Sigmoid colon (tissue), 7 donors: Measurements from ENCODE around the gene MAZ. TPM values are rescaled to one million over a fixed set of nuclear protein-coding genes. Genes with fewer than 3 reads are reported as not detected.

Source experiments
- DNase-seq: peaks from one replicate; pipeline ENCODE4 v3.0.0-alpha.2; 2019
- H3K27ac ChIP-seq, 4 donors: fragments of 200-600 bp; sonication (generic); one replicate each; pipeline ENCODE4 v1.5.1; 2016 to 2019; ENCODE audit warnings: mild to moderate bottlenecking in 1 of 4
- H3K27me3 ChIP-seq, 3 donors: fragments of 200-600 bp; sonication (generic); one replicate each; pipeline ENCODE4 v1.5.1; 2019; ENCODE audit warnings: mild to moderate bottlenecking in 1 of 3
- H3K36me3 ChIP-seq, 4 donors: fragments of 200-600 bp; sonication (generic); one replicate each; pipeline ENCODE4 v1.5.1; 2016 to 2019
- H3K4me1 ChIP-seq, 4 donors: fragments of 200-600 bp; sonication (generic); one replicate each; pipeline ENCODE4 v1.5.1; 2017 to 2019
- H3K4me3 ChIP-seq, 4 donors: fragments of 200-600 bp; sonication (generic); one replicate each; pipeline ENCODE4 v1.5.1; 2017 to 2019; ENCODE audit warnings: mild to moderate bottlenecking in 2 of 4, moderate library complexity in 1 of 4
- H3K9me3 ChIP-seq, 4 donors: fragments of 200-600 bp in 3 of 4; sonication (generic) in 3 of 4; one replicate each; pipeline versions ENCODE4 v1.5.1 to v1.6.1; 2013 to 2019
- EP300 ChIP-seq, 4 donors: sonication (generic); formaldehyde crosslinking; IDR thresholded peaks; one replicate each; pipeline ENCODE4 v1.6.1; 2017; ENCODE audit warnings: antibody characterized with exemption in 4 of 4
- POLR2A ChIP-seq, 2 donors: fragments of 450-650 bp; IDR thresholded peaks; one replicate each; pipeline ENCODE4 v1.6.1; 2016; ENCODE audit warnings: antibody characterized with exemption in 2 of 2, mild to moderate bottlenecking in 2 of 2, moderate library complexity in 2 of 2
- POLR2AphosphoS5 ChIP-seq, 4 donors: sonication (generic); formaldehyde crosslinking; IDR thresholded peaks; one replicate each; pipeline ENCODE4 v1.6.1; 2017; ENCODE audit warnings: antibody characterized with exemption in 4 of 4
- WGBS, 2 donors: extraction: QIAGEN DNeasy Blood & Tissue Kit; methylation state at CpG; one replicate each; pipeline ENCODE4 v1.1.7; 2013; 5-methylcytosine and 5-hydroxymethylcytosine counted together
- intact Hi-C: fragments of 100-400 bp; cut with DNase I; formaldehyde crosslinking; loops from one replicate; pipeline ENCODE4 v1.15.1; 2023
- polyA plus RNA-seq, 3 donors: library from polyadenylated mRNA; stranded (reverse); fragments of 200-250 nt; gene quantifications; one replicate each; pipeline ENCODE4 v1.2.3, GENCODE V29; 2013
- total RNA-seq, 4 donors: library from RNA; depleted of rRNA; stranded (reverse); fragments of >200 nt; gene quantifications; one replicate each; pipeline ENCODE4 v1.1.0, GENCODE V29; 2016
- TF ChIP-seq, protein P1 (sequence below), 4 experiments: fragments of 450-650 bp in 3 of 4; fragments of 200-600 bp in 1 of 4; IDR thresholded peaks; one replicate each; pipeline ENCODE4 v1.5.1; 2016 to 2019; ENCODE audit warnings: antibody characterized with exemption in 4 of 4, mild to moderate bottlenecking in 3 of 4, moderate library complexity in 2 of 4
- donor health status: healthy with polysubstance abuse.
- donor health status: Bipolar disorder and iron deficiency.
- donor health status: healthy.

MAZ gene
- total and polyA plus RNA-seq, 7 donors = 59.6 to 226 (median 102) TPM

DNA sequence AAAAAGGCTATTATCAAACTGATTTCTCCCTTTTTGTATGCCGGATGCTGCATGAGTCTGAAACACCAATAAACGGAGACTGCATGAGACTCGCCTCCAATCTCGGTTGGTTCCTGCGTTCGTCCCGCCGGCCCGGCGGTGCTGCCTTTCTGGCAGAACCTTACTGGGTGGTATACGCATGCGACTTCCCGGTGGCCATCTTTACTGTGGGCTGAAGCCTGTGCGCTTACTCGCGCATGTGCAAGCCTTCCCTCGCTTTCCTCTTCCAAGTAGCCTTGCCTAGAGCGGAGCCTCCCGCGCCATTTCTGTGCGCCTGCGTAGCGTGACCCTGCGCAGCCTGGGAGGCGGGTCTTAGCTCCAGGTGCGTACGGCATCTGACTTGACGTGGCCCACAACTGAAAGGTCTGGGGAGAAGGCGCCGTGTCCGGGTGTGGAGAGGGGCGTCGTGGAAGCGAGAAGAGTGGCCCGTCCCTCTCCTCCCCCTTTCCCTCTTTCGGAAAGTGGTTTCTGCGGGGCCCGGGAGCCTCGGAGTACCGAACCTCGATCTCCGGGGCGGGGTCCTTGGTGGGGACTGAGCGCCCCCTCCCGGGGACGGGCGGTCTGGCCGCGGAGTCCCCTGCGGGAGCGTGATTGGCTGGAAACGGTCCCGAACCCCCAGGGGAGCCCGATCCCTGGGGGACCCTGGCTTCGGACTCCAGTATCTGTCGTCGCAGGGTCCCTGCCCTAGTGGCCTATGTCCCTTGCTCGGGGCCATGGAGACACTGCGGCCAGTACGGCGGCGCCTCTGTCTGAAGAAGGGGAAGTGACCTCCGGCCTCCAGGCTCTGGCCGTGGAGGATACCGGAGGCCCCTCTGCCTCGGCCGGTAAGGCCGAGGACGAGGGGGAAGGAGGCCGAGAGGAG, 9.7 kb downstream of the MAZ start, which contains the start of gene PAGR1:
PAGR1 (plus strand) TSS at position 360 of the 901 bp plus-strand sequence; CDS start at position 734, 374 bp downstream.
- H3K27ac ChIP-seq = peak within 1 kb of the TSS; percentile 94 to 97 (median 95)
- H3K36me3 ChIP-seq = peaks cover 0 to 16% (median 4%) of the 10 kb centered on the region in 4 donors
- intact Hi-C loops = loop anchor here (5.0 to 10.0 kb wide), 3 partner anchors 156 to 839 kb away; partner anchors contain the start of genes FBRS, PRR14, TAOK2 and TBX6
- H3K4me1 ChIP-seq = peaks cover 0 to 79% (median 66%) of the 10 kb centered on the region in 4 donors
- H3K9me3 ChIP-seq = no peaks in the 10 kb centered on the region
- 0% methylated on average over 70 of the region's 70 CpGs for WGBS, 2 donors
- DNase-seq = peak; percentile 100
- peak within 1 kb of the TSS; percentile 58 to 78 (median 66) for H3K4me3 ChIP-seq
- no peaks in the 10 kb centered on the region for H3K27me3 ChIP-seq
- TF ChIP-seq POLR2A (IDR thresholded peaks at IDR 0.05) (peak; percentile 24 to 59), POLR2AphosphoS5 (IDR thresholded peaks at IDR 0.05) (peak; percentile 72 to 85 (median 83)), EP300 (IDR thresholded peaks at IDR 0.05) (peak in 1 of 4 donors; percentile 35)
- TF ChIP-seq, protein P1, sequence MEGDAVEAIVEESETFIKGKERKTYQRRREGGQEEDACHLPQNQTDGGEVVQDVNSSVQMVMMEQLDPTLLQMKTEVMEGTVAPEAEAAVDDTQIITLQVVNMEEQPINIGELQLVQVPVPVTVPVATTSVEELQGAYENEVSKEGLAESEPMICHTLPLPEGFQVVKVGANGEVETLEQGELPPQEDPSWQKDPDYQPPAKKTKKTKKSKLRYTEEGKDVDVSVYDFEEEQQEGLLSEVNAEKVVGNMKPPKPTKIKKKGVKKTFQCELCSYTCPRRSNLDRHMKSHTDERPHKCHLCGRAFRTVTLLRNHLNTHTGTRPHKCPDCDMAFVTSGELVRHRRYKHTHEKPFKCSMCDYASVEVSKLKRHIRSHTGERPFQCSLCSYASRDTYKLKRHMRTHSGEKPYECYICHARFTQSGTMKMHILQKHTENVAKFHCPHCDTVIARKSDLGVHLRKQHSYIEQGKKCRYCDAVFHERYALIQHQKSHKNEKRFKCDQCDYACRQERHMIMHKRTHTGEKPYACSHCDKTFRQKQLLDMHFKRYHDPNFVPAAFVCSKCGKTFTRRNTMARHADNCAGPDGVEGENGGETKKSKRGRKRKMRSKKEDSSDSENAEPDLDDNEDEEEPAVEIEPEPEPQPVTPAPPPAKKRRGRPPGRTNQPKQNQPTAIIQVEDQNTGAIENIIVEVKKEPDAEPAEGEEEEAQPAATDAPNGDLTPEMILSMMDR (IDR thresholded peaks at IDR 0.05) = peak; percentile 68 to 88 (median 82)

DNA sequence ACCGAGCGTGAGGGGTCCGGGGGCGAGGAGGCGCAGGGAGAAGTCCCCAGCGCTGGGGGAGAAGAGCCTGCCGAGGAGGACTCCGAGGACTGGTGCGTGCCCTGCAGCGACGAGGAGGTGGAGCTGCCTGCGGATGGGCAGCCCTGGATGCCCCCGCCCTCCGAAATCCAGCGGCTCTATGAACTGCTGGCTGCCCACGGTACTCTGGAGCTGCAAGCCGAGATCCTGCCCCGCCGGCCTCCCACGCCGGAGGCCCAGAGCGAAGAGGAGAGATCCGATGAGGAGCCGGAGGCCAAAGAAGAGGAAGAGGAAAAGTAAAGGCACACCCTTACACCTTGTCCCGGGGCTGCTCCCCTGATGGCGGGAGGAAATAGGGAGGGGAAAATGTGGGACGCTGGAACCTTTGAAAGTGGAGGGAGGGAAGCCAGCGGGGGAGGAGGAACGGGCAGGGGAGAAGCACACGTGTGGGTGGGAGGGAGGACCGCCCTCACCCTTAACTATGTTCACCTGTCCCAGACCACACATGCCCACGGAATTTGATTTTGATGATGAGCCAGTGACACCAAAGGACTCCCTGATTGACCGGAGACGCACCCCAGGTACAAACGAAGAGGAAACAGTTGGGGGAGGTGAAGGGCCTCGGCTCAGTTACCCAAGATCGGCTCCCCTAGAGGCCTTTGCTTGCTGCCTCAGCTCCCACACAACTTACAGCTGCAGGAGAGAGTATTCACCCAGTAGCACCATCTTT, 10.5 kb downstream of the MAZ start:
- Histone ChIP-seq H3K27me3 (no peaks in the 10 kb centered on the region), H3K9me3 (no peaks in the 10 kb centered on the region), H3K4me1 (peaks cover 0 to 82% (median 71%) of the 10 kb centered on the region in 4 donors), H3K4me3 (peak overlapping the region; percentile 58 to 78 (median 66)), H3K36me3 (peaks cover 0 to 16% (median 4%) of the 10 kb centered on the region in 4 donors), H3K27ac (peak overlapping the region; percentile 94 to 97 (median 95))
- TF ChIP-seq, protein P1 (IDR thresholded peaks at IDR 0.05) = no peak
- TF ChIP-seq EP300 (IDR thresholded peaks at IDR 0.05) (no peak), POLR2A (IDR thresholded peaks at IDR 0.05) (peak in 1 of 2 donors; percentile 39), POLR2AphosphoS5 (IDR thresholded peaks at IDR 0.05) (peak in 3 of 4 donors; percentile 33 to 65 (median 54))
- intact Hi-C loops = loop anchor here (5.0 to 10.0 kb wide), 3 partner anchors 155 to 838 kb away; partner anchors contain the start of genes FBRS, PRR14, TAOK2 and TBX6
- WGBS, 2 donors = 0 to 2% methylated on average over 37 of the region's 37 CpGs
- DNase-seq = peak; percentile 88

DNA sequence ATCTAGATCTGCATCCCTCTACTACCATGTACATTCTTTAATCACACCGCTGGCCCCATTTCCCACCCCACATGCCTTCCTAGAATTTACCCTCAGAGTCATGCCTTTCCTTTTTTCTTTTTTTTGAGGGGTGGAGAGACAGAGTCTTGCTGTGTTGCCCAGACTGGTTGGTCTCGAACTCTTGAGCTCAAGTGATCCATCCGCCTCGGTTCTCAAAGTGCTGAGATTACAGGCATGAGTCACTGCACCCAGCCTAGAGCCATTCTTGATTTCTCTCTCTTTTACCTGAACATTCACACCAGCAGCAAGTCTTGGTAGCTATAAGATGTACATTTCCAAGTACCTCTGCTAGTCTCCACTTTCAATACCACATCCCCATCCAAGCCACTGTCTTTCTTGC, 11.8 kb downstream of the MAZ start:
- 72 to 87% methylated on average over 4 of the region's 4 CpGs for WGBS, 2 donors
- intact Hi-C loops = loop anchor here (5.0 to 10.0 kb wide), 3 partner anchors 154 to 837 kb away; partner anchors contain the start of genes FBRS, PRR14, TAOK2 and TBX6
- Histone ChIP-seq H3K4me3 (no peak overlapping the region), H3K4me1 (peaks cover 0 to 80% (median 71%) of the 10 kb centered on the region in 4 donors), H3K9me3 (no peaks in the 10 kb centered on the region), H3K27me3 (no peaks in the 10 kb centered on the region), H3K36me3 (peaks cover 0 to 16% (median 4%) of the 10 kb centered on the region in 4 donors), H3K27ac (peak overlapping the region in 2 of 4 donors; percentile 12 to 94)
- no peak for TF ChIP-seq POLR2A (IDR thresholded peaks at IDR 0.05)
- no peak for TF ChIP-seq EP300 (IDR thresholded peaks at IDR 0.05)
- TF ChIP-seq, protein P1 (IDR thresholded peaks at IDR 0.05) = no peak
- TF ChIP-seq POLR2AphosphoS5 (IDR thresholded peaks at IDR 0.05) = no peak
- DNase-seq = no peak

DNA sequence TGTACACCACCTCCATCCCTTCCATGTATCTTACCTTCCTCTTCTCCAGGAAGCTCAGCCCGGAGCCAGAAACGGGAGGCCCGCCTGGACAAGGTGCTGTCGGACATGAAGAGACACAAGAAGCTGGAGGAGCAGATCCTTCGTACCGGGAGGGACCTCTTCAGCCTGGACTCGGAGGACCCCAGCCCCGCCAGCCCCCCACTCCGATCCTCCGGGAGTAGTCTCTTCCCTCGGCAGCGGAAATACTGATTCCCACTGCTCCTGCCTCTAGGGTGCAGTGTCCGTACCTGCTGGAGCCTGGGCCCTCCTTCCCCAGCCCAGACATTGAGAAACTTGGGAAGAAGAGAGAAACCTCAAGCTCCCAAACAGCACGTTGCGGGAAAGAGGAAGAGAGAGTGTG, 13.2 kb downstream of the MAZ start:
- intact Hi-C loops = loop anchor here (5.0 to 10.0 kb wide), 3 partner anchors 153 to 835 kb away; partner anchors contain the start of genes FBRS, PRR14, TAOK2 and TBX6
- Histone ChIP-seq H3K9me3 (no peaks in the 10 kb centered on the region), H3K4me1 (peaks cover 0 to 80% (median 71%) of the 10 kb centered on the region in 4 donors), H3K27me3 (no peaks in the 10 kb centered on the region), H3K36me3 (peaks cover 0 to 16% (median 4%) of the 10 kb centered on the region in 4 donors), H3K4me3 (peak overlapping the region in 1 of 4 donors; percentile 58), H3K27ac (peak overlapping the region; percentile 78 to 90 (median 84))
- no peak for TF ChIP-seq POLR2AphosphoS5 (IDR thresholded peaks at IDR 0.05)
- no peak for TF ChIP-seq POLR2A (IDR thresholded peaks at IDR 0.05)
- TF ChIP-seq, protein P1 (IDR thresholded peaks at IDR 0.05) = no peak
- no peak for TF ChIP-seq EP300 (IDR thresholded peaks at IDR 0.05)
- WGBS, 2 donors = 20 to 67% methylated on average over 15 of the region's 15 CpGs
- DNase-seq = no peak
